ENCODE measurements around the gene CDRT4.

CDRT4 gene

GRCh38 chr17:15438491-15439105, 28.8 kb downstream of the CDRT4 start:
- H3K4me3 ChIP-seq = no peak overlapping the region
- no peak overlapping the region for H3K27ac ChIP-seq

DNA sequence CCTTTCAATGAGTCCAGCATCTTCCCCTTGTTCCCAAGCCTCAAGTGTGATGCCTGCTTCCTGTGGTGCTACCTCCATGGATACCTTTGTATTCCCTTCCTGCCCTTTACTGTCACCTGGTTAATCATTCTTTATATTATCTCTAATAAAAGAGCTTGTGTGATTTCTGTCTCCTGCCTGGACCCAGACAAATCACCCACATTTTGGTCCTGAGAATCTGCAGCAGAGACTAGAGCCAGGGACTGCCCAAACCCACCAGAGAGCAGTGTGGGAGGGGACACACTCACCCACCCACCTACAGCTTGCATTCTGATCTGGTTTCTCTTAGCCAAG, 30.2 kb downstream of the CDRT4 start:
- peak overlapping the region in 7 of 21 experiments; percentile 22 to 66 (median 37) for H3K27ac ChIP-seq

DNA sequence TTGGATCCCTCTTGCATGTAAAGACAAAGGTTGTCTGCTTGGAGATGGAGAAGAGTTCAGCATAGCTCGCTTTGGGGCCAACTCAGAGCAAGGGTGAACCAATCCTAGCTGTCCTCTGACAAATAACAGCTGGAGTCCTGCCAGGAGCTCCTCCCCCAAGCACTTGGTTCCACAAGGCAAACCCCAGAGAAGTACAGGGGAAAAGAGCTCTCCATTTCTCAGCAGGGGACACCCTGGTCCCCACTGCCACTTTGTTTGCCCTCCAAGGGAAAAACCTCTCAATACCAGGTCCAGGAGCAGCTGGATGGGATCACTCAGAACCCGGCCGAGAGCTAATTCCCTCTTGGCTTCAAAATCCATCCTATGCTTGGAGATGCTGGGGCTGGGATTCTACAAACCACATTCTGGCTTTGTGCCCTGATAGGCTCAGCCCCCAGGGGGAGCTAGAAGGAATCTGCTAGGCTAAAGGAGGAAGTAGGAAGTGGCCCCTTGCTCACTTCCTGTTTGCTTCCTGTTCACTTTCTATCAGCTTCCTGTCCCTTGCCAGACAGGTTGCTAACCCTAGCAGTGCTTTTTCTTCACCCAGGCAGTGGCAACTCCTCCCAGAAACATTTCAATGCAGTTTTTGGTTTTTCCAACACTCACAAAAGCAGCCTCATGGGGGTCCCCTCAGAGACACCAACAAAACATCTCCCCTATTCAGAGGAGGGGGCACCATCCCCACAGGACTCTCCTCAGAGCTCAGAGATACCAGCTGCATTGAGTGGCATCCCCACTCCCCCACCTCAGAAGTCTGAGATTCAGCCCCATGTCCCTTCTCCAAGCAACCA, 30.7 kb downstream of the CDRT4 start:
- Histone ChIP-seq H3K4me3 (no peak overlapping the region), H3K27ac (peak overlapping the region in 11 of 21 experiments; percentile 22 to 66 (median 55))

More for the DNA sequence above, 30.2 kb downstream of the CDRT4 start:
- H3K4me3 ChIP-seq = no peak overlapping the region

- Histone ChIP-seq H3K27ac (peak overlapping the region in 8 of 21 experiments; percentile 14 to 73 (median 40)), H3K4me3 (no peak overlapping the region)
Observed at GRCh38 chr17:15434956-15435355, 32.5 kb downstream of the CDRT4 start.

DNA sequence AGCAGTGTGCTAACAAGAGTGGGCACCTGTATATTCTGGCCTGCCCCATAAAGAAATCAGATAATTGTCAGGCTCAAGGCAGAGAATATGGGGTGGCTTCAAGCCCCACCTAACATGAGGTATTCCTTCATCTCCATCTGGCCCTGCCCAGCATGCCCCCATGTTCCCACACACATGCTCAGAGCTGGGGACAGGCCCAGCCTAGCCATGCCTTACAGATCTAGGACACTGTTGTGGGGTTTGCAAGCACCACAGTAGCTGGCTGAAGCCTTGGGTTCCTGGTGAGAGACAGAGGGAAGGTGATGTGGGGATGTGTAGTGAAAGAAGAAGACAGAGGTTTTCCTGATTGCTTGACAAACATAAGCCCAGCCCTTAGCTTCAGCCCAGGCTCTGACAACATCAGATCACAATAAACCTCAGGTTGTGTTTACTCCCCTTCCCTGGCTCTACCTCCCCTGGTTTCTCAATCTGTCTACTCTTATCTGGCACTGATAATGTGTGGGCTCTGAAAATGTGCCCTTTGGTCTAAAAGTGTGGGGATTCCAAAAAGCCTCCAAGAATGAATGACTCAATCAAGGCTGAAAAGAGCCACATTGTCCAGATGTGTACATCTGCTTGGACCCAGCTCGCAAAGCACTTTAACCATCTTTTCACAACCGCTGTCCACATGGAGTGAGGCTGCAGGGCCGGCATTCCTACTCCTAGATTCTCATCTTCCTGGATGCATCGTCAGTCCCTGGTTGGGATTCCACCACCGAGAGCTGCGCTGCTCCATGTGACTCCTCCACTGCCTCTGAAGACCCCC, 34.4 kb downstream of the CDRT4 start:
- H3K4me3 ChIP-seq = no peak overlapping the region
- peak overlapping the region in 7 of 21 experiments; percentile 8 to 73 (median 29) for H3K27ac ChIP-seq

GRCh38 chr17:15431766-15432165, 35.7 kb downstream of the CDRT4 start:
- H3K27ac ChIP-seq = peak overlapping the region in 3 of 21 experiments; percentile 9 to 73 (median 11)

DNA sequence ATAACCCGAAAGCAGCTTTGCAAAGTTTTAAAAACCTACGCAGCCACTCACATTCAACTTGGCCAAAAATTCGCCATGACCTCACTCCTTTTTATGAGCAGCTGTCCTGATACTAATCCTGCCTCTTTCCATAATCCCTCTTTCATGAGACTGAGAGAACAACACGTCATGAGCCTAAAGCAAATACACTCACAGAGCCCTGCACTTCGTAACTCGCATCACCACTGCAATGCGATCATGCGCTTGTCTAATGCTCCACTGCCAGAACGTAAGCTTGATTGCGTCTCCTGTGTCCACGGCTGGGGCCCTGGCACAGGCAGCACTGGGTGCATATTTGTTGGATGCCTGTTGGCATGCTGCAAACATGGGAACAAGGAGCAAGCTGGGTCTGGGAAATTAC, 36.2 kb downstream of the CDRT4 start:
- no peak overlapping the region for H3K27ac ChIP-seq
- no peak overlapping the region for H3K4me3 ChIP-seq

More at GRCh38 chr17:15431766-15432165, 35.7 kb downstream of the CDRT4 start:
- H3K4me3 ChIP-seq = no peak overlapping the region

DNA sequence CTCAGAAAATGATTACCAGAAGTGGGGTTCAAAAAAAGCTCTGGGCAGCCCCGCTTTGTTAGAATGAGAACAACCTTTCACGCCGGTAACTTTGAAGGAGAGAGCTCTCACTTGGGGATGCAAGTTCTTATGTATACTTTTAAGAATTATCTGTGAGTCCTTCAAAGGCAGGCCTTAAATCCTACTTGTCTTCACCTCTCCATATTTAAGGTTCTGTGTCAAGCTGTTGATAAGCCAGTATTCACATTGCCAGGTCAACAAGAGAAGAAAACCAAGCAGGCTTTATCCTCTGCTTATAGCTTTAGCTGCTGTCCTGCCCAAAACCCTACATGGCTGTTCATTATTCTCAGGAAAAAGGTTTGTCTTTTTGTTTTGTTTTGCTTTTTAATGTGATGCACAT, 42.9 kb downstream of the CDRT4 start:
- Histone ChIP-seq H3K27ac (no peak overlapping the region), H3K4me3 (no peak overlapping the region)

DNA sequence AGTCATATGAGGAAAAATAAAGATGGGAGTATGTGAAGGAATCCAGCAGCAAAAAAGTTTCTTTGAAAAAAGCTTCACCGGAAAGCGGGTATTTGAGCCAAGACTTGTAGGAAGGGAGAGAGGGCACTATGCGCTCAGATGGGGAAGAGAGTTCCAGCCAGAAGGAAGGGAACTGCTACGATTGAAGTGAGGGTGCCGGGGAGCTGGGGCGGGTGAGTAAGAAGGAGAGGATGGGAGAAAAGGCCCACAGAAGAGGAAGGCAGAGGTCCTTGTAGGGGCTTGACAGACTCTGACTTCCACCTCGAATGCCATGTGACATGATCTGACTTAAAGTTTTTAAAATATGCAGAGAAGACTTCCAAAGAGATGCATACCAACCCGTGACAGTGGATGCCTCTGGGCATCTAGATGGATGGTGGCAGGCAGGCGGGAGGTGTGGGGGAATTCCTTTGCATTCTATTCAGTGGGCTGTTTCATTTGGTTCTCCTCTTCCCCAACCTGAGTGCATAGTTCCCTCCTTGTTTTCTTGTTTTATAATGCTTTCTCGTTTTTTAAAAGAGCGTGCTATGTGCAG, 44.9 kb downstream of the CDRT4 start:
- Histone ChIP-seq H3K4me3 (no peak overlapping the region), H3K27ac (no peak overlapping the region)

GRCh38 chr17:15418781-15419180, 48.6 kb downstream of the CDRT4 start:
- H3K4me3 ChIP-seq = no peak overlapping the region
- no peak overlapping the region for H3K27ac ChIP-seq

DNA sequence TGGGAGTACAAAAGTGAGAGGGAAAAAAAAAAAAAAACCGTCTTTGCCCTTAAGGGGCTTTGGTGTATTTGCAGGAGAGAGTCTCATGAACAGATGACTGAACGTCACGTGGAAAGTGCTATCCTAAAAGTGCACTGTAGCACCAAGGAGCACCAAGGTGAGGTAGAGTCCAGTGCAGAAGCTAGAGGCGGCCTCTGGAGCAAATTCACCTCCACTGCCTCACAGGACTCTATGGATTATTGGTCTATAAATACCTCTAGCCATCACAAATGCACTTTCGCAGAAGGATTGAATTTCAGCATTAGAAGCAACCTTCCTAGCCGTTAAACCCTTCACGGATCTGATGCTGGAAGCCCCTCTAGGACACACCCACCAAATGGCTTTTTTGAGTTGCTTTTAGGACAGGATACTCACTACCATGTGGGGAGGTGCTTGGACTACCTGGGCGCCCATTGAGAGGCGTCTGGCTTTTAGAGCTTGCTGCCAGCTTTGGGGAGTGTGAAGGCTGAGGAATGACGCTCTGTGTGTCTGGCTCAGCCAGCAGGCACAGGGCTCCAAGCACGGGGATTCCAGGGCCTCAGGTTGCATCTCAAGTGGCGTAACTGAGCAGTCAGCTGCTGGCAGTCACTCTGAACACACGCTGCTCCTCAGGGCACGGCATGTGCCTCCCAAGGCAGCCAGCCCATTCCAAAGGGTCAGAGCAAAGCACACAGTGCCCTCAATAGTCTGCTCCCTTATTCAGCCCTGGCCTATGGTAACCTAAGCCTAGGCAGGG, 52.7 kb downstream of the CDRT4 start:
- Histone ChIP-seq H3K4me3 (no peak overlapping the region), H3K27ac (no peak overlapping the region)

- Histone ChIP-seq H3K27ac (peak overlapping the region in 5 of 21 experiments; percentile 33 to 81 (median 75)), H3K4me3 (no peak overlapping the region)
Observed at GRCh38 chr17:15413101-15413771, 54.2 kb downstream of the CDRT4 start.

- Histone ChIP-seq H3K27ac (peak overlapping the region in 14 of 21 experiments; percentile 5 to 87 (median 50)), H3K4me3 (no peak overlapping the region)
Observed at GRCh38 chr17:15412606-15413005, 54.8 kb downstream of the CDRT4 start.

- no peak overlapping the region for H3K4me3 ChIP-seq
- peak overlapping the region in 18 of 21 experiments; percentile 5 to 87 (median 56) for H3K27ac ChIP-seq
Observed at GRCh38 chr17:15411384-15412198, 55.8 kb downstream of the CDRT4 start.

GRCh38 chr17:15409721-15410250, 57.6 kb downstream of the CDRT4 start:
- Histone ChIP-seq H3K27ac (peak overlapping the region in 18 of 21 experiments; percentile 6 to 87 (median 68)), H3K4me3 (no peak overlapping the region)

- Histone ChIP-seq H3K4me3 (no peak overlapping the region), H3K27ac (peak overlapping the region in 13 of 21 experiments; percentile 43 to 87 (median 68))
Observed at GRCh38 chr17:15408803-15409202, 58.6 kb downstream of the CDRT4 start.

DNA sequence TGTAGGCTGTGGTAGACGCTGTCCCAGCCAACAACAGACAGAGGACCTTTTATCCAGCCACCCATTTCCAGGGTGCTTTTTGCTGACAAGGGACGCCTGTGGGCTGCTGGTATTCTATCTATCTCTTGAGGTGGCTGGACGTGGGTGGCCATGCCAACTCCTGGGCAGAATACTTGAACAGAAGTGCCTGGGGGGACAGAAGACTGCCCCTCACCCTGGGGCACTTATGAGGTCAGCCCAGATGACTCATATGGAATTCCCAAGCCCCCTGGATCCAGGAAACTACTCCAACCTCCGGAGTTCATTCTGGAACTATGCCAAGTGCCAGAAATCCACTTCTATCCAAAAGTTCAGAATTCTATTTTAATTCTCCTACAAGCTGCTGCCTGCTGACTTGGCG, 61.3 kb downstream of the CDRT4 start:
- no peak overlapping the region for H3K4me3 ChIP-seq
- H3K27ac ChIP-seq = peak overlapping the region in 3 of 21 experiments; percentile 5 to 21 (median 13)

GRCh38 chr17:15405058-15405415, 62.4 kb downstream of the CDRT4 start:
- Histone ChIP-seq H3K4me3 (no peak overlapping the region), H3K27ac (peak overlapping the region in 6 of 21 experiments; percentile 2 to 71 (median 14))
